Right lung (tissue), 10 donors: Measurements from ENCODE around the gene ZNF681. TPM values are rescaled to one million over a fixed set of nuclear protein-coding genes. Genes with fewer than 3 reads are reported as not detected.
A peak's percentile ranks its signal among the peaks of the same experiment; 100 is the strongest.
"Not testable (repeated sequence)": the region's sequence is repeated elsewhere in the genome, so short reads cannot be mapped to it uniquely, and the experiment has no call there.

Experiments used
- DNase-seq, 2 donors: peaks; one replicate each; pipeline ENCODE4 v3.0.0-alpha.2; 2013
- long read RNA-seq, 8 donors: transcript quantifications; one replicate each; lab custom pipeline, GENCODE V29; 2026
- polyA plus RNA-seq, 5 donors: library from polyadenylated mRNA; unstranded; fragments of 120-200 nt; gene quantifications; one replicate each; pipeline versions ENCODE4 v1.2.1 to v1.2.3, GENCODE V29; 2013; ENCODE audit warnings: inconsistent platforms in 1 of 5, low replicate concordance in 1 of 5; ENCODE audit not compliant: insufficient read length in 5 of 5, insufficient read depth in 1 of 5

ZNF681 gene
- polyA plus RNA-seq = 10 to 100 TPM in 1 of 5 donors, 1 to 10 TPM in 4; 4.5 to 11.9 (median 6.3) TPM
- long read RNA-seq, donor 1, full-length matches to known transcripts = 5 of 5 reads
- long read RNA-seq, donor 1, partial matches to known transcripts = 0 of 5 reads
- long read RNA-seq, donor 1, other reads (novel, unspliced or antisense) = 0 of 5 reads
- long read RNA-seq, donor 2, full-length matches to known transcripts = 1 of 1 reads
- long read RNA-seq, donor 2, partial matches to known transcripts = 0 of 1 reads
- long read RNA-seq, donor 2, other reads (novel, unspliced or antisense) = 0 of 1 reads
- long read RNA-seq, donor 3, full-length matches to known transcripts = 1 of 12 reads
- long read RNA-seq, donor 3, partial matches to known transcripts = 11 of 12 reads
- long read RNA-seq, donor 3, other reads (novel, unspliced or antisense) = 0 of 12 reads
- long read RNA-seq, donor 4, full-length matches to known transcripts = 1 of 1 reads
- long read RNA-seq, donor 4, partial matches to known transcripts = 0 of 1 reads
- long read RNA-seq, donor 4, other reads (novel, unspliced or antisense) = 0 of 1 reads
- long read RNA-seq, donor 5, partial matches to known transcripts = 5,814 of 5,815 reads
- long read RNA-seq, donor 5, other reads (novel, unspliced or antisense) = 0 of 5,815 reads
- long read RNA-seq, donor 6, full-length matches to known transcripts = 1 of 1 reads
- long read RNA-seq, donor 6, partial matches to known transcripts = 0 of 1 reads
- long read RNA-seq, donor 6, other reads (novel, unspliced or antisense) = 0 of 1 reads
- long read RNA-seq, donor 7, partial matches to known transcripts = 5 of 6 reads
- long read RNA-seq, donor 7, other reads (novel, unspliced or antisense) = 0 of 6 reads
- long read RNA-seq, donor 8, full-length matches to known transcripts = 2 of 2 reads
- long read RNA-seq, donor 8, partial matches to known transcripts = 0 of 2 reads
- long read RNA-seq, donor 8, other reads (novel, unspliced or antisense) = 0 of 2 reads

- peak; percentile 83 to 89 for DNase-seq
Measured at GRCh38 chr19:23758187-23759074, at the start of gene ZNF681. Gene ZNF681, minus strand, starts transcription at chr19:23758891. Its CDS starts 142 bp downstream, at chr19:23758749.

DNA sequence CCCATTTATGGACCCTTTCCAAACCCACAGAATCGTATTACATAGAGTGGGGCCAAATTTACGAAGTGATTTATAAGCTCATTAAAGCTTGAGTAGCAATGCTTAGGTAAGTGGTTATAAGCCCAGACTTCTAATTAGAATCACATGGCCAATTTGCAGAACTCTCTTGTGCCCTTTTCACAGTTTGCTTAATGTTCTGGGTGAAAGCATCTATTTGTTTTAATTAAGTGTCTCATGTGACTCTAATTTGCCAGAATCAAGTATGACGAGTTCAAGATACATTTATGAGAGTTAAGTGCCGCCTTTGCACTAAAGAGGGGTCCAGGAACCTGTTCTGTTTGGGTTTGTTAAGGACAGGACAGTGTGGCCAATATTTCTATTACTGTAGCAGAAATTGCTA, 46.0 kb upstream of the ZNF681 start:
- no peak for DNase-seq

DNA sequence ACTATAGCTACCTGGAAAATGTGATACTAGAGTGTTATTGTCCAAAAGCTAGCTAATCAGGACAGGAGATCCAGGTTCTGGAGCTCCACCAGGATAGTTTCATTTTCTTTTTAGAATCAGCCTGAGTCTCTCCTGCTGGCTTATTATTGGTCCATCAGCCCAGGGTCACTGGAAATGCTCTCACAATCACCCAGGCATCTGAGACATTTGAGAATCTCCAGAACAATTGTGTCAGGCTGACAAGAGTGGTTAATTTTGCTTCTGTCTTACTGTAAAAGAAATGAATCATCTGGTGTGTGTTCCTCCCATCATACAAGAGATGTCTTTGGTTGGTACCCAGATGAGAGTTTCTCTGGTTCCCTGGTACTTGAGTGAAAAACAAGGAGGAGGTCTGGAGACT, 43.6 kb upstream of the ZNF681 start:
- DNase-seq = no peak

DNA sequence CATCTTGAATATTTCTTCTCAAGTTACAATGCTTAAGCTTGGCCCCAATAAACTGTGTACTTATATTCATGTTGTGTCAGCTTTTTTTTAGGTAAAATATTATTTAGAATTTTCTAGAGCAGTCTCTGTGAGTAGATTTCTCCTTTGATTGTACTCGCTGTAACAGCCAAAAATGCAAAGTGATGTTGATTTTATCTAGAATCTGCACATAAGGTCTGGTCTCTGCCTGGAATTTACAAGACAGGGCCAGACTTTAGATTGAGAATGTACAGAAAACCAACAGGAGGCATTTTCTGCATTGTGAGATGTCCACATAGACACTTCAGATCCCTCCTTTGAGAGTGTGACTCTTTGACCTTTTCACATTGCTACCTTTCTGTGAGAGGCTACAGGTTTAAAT, 43.1 kb upstream of the ZNF681 start:
- DNase-seq = no peak

GRCh38 chr19:23800868-23801267, 42.2 kb upstream of the ZNF681 start:
- no peak for DNase-seq

DNA sequence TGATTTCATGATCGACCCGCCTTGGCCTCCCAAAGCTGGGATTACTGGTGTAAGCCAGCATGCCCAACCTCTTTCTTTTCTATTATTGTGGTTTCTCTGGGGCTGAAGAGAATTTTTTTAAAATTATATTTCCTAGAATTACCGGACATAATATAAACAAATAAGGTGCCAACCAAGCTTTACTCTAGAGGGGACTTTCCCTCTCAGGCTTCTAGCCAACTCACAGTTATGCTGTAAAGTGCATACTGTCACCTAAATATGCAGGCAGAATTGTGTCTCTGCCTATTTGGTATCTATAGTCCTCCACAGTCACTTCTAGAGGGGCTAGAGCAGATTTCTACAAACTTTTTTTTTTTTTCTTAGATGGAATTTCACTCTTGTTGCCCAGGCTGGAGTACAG, 41.6 kb upstream of the ZNF681 start:
- DNase-seq = no peak

GRCh38 chr19:23799321-23799720, 40.6 kb upstream of the ZNF681 start:
- DNase-seq = no peak

- no peak for DNase-seq
Measured at GRCh38 chr19:23795462-23795861, 36.8 kb upstream of the ZNF681 start.

DNA sequence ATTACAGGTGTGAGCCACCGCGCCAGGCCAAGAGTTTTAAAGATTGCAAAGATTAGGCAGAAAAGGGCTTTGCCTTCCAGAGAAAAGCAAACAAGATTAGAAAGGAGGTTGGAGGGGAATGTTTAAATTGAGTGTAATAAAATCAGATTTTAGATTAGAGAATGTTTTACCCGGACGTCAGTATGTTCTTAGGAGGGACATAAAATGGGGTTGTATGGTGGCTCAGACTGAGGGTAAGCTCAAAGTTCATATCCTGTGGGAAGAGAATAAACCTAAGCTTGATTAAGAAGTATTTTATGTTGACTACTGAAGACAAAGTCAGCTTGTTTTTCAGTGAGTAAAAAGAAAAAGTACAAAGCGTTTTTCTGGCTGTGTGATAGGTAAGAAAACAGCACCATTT, 34.1 kb upstream of the ZNF681 start:
- no peak for DNase-seq

GRCh38 chr19:23790641-23791488, 32.2 kb upstream of the ZNF681 start:
- DNase-seq = no peak

DNA sequence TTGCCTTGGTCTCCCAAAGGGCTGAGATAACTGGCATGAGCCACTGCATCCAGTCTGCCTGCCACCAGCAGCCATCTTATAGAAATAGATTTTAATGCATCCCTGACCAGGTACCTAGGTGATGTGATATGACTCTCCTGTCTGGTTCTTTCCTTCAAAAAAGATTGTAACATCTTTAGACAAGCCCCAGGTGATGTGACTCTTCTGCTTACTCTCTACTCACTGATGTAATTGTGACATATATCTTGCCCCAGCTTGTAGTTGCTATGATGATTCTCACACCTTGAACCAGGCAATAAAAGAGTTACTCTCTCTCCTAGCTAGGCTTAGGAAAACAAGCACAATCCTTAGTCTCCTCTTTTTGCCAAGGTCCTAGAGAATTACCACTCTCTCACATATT, 30.6 kb upstream of the ZNF681 start:
- no peak for DNase-seq

DNA sequence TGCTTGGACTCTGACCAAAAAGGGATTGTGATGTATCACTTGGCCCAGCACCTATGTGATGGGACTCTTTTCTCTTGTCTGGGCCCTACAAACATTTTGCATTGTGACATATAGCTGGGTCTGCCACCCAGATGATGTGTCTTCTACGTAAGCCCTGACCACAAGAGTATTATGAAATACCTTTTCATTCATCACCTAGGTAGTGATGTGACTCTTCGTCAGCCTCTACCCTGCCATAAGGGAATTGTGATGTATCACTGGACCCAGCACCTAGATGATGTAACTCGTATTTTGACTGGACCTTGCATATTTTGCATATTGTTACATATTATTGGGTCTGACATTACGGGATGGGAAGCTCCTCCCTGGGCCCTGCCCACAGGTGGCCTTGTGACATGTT, 29.7 kb upstream of the ZNF681 start:
- DNase-seq = no peak

- DNase-seq = no peak
Measured at GRCh38 chr19:23787106-23787505, 28.4 kb upstream of the ZNF681 start.

DNA sequence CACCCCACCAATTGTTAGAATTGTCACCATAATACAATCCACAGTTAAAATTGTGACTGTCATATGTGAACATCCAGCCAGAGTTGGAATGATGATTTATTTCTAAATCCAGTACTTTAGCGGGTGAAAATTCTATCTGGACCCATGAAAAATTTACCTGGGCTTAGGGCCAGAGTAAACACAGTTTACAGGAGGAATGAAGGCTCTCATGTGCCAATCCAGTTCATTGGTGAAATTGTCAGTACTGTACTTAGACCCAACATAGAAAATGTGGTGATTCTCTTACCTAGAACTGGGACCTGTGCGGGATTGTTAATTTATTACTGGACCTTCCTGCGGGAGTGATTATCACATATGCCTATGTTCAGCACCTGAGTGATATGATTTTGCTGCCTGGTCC, 27.3 kb upstream of the ZNF681 start:
- DNase-seq = no peak

- DNase-seq = no peak
Measured at GRCh38 chr19:23784274-23784673, 25.6 kb upstream of the ZNF681 start.

GRCh38 chr19:23783636-23784035, 24.9 kb upstream of the ZNF681 start:
- no peak for DNase-seq

DNA sequence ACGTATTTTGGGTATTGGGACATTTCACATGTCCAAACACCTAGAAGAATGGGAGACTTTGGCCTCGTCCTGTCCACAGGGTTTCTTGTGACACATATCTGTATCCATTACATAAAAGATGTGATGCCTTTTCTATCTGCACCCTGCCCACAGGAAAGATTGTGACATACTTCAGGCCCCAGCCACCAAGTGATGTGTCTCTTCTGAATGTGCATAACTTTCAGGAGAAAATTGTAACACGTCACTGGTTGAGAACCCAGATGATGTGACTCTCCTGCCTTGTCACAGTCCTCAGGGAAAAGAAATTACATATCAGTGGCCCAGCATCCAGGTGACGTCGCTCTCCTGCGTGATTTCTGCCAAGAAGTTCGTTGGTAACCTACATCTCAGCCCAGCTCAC, 21.0 kb upstream of the ZNF681 start:
- DNase-seq = no peak

- no peak for DNase-seq
Measured at GRCh38 chr19:23778566-23778965, 19.9 kb upstream of the ZNF681 start.

- not testable (repeated sequence) for DNase-seq
Measured at GRCh38 chr19:23778036-23778435, 19.3 kb upstream of the ZNF681 start.

- no peak for DNase-seq
Measured at GRCh38 chr19:23777216-23777615, 18.5 kb upstream of the ZNF681 start.
